Naive thymus-derived CD4-positive, alpha-beta T cell (primary cell): ENCODE measurements around the gene SLC8A3. TPM values are rescaled to one million over a fixed set of nuclear protein-coding genes. Genes with fewer than 3 reads are reported as not detected.

Experiments
- ATAC-seq: fragments of 150-1000 bp; cut with Tn5 transposase; 2 replicates; pipeline ENCODE4 v1.10.0; 2021; ENCODE audit warnings: mild to moderate bottlenecking, moderate library complexity
- CTCF ChIA-PET: fragments of 350-600 bp; sonication (Branson Sonifier 250); formaldehyde crosslinking; loops from one replicate; lab custom pipeline; 2021; ENCODE audit warnings: antibody characterized with exemption; lab: Charles Lee
- POLR2A ChIA-PET: fragments of 350-600 bp; sonication (Branson Sonifier 250); formaldehyde crosslinking; loops from one replicate; lab custom pipeline; 2021; ENCODE audit warnings: antibody characterized with exemption, inconsistent platforms; lab: Charles Lee
- DNase-seq, 9 donors: peaks; one replicate each; pipeline versions ENCODE4 v3.0.0 to v3.0.0-alpha.2; 2020 to 2022; ENCODE audit warnings: mixed read lengths in 1 of 9
- H3K27ac ChIP-seq: one replicate; pipeline ENCODE4 v1.7.0; 2013; ENCODE audit warnings: mild to moderate bottlenecking, low read depth, low read length, moderate library complexity
- H3K27me3 ChIP-seq, 2 donors: one replicate each; pipeline ENCODE4 v1.7.0; 2013; ENCODE audit warnings: low read length in 2 of 2, mild to moderate bottlenecking in 2 of 2, moderate library complexity in 2 of 2; ENCODE audit not compliant: control insufficient read depth in 2 of 2, insufficient read depth in 2 of 2
- H3K36me3 ChIP-seq, 3 experiments: 1 replicate in 2 of 3; 2 replicates in 1 of 3; pipeline ENCODE4 v1.7.0; 2013; ENCODE audit warnings: low read length in 3 of 3, mild to moderate bottlenecking in 3 of 3, moderate library complexity in 1 of 3; ENCODE audit not compliant: insufficient read depth in 3 of 3, control insufficient read depth in 2 of 3
- H3K4me1 ChIP-seq, 2 donors: one replicate each; pipeline ENCODE4 v1.7.0; 2013; ENCODE audit warnings: low read length in 2 of 2, mild to moderate bottlenecking in 2 of 2, moderate library complexity in 1 of 2; ENCODE audit not compliant: control insufficient read depth in 2 of 2, insufficient read depth in 2 of 2
- H3K4me3 ChIP-seq: 2 replicates; pipeline ENCODE4 v1.7.0; 2013; ENCODE audit warnings: mild to moderate bottlenecking, low read length
- H3K9me3 ChIP-seq, 3 experiments: 1 replicate in 2 of 3; 2 replicates in 1 of 3; pipeline ENCODE4 v1.7.0; 2013; ENCODE audit warnings: low read length in 3 of 3; ENCODE audit not compliant: control insufficient read depth in 2 of 3
- H3K27ac Mint-ChIP-seq, 9 donors: one replicate each; pipeline ENCODE4 v1.8.0; 2020 to 2022; ENCODE audit warnings: mixed read lengths in 9 of 9, mild to moderate bottlenecking in 8 of 9, moderate library complexity in 5 of 9, inconsistent platforms in 2 of 9
- H3K27me3 Mint-ChIP-seq, 5 donors: one replicate each; pipeline ENCODE4 v1.8.0; 2021 to 2022; ENCODE audit warnings: mixed read lengths in 5 of 5, mild to moderate bottlenecking in 1 of 5
- H3K36me3 Mint-ChIP-seq, 5 donors: one replicate each; pipeline ENCODE4 v1.8.0; 2020 to 2022; ENCODE audit warnings: mixed read lengths in 5 of 5, mild to moderate bottlenecking in 3 of 5, inconsistent platforms in 1 of 5
- H3K4me1 Mint-ChIP-seq, 7 donors: one replicate each; pipeline ENCODE4 v1.8.0; 2020 to 2022; ENCODE audit warnings: mixed read lengths in 7 of 7, mild to moderate bottlenecking in 3 of 7, inconsistent platforms in 1 of 7
- H3K4me3 Mint-ChIP-seq, 10 donors: one replicate each; pipeline ENCODE4 v1.8.0; 2020 to 2022; ENCODE audit warnings: mild to moderate bottlenecking in 10 of 10, mixed read lengths in 10 of 10, moderate library complexity in 6 of 10, inconsistent platforms in 2 of 10
- H3K9me3 Mint-ChIP-seq, 11 donors: one replicate each; pipeline ENCODE4 v1.8.0; 2020 to 2022; ENCODE audit warnings: mixed read lengths in 11 of 11, mild to moderate bottlenecking in 4 of 11, inconsistent platforms in 1 of 11, moderate library complexity in 1 of 11
- intact Hi-C, 2 donors: fragments of 100-400 bp; cut with micrococcal nuclease; formaldehyde crosslinking; loops; one replicate each; pipeline ENCODE4 v1.15.1; 2023
- polyA plus RNA-seq, 2 donors: library from polyadenylated mRNA; unstranded; fragments of 300-500 nt; fragmentation: Illumina TruSeq; gene quantifications; one replicate each; pipeline ENCODE4 v1.2.3, GENCODE V29; 2021
- total RNA-seq, 6 experiments: library from RNA in 5 of 6; stranded (reverse) in 5 of 6; gene quantifications; 1 replicate in 5 of 6; 2 replicates in 1 of 6; pipeline ENCODE4 v1.2.3 and lab custom pipeline; 2021 to 2026

SLC8A3 gene
- total and polyA plus RNA-seq, 7 experiments from 2014 or later: 0.13 to 0.47 (median 0.31) TPM; not detected in 4

DNA sequence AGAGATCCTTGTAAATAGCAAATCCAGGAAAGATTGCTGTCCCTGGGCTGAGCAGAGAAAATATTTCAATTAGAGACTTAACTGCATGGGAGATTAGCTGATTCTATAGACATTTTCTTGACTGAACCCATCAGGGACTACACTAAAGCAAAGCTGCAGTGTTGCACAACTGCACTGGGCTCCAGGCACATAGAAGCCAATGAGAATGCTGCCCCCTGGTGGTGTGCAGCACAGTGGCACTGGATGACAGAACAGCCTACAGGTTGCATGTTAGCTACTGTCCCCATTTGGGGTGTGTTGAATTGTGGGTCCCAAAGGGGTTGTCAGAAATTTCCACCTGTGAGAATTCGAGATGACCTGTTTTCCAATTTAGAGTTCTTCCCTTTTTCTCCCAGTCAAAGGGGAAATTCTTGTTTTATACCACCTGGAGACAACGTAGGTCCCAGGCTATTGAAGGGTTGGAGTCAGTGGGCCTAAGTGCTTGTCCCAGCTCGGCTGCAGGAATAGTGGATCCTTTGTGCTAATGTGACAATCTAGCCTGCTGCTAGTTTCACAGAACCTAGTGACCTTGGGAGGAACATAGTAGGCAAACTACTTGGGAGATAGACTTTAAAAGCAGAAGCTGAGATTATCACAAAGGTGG is 114.7 kb downstream of the SLC8A3 start:
- H3K4me1 ChIP-seq: no peaks in the 10 kb centered on the region
- DNase-seq (peak in 4 of 9 donors; percentile 3 to 35 (median 6)), ATAC-seq (no peak)
- ChIA-PET CTCF (no interaction called here), POLR2A (no interaction called here)
- no peak overlapping the region for H3K4me3 ChIP-seq
- no peaks in the 10 kb centered on the region for H3K9me3 ChIP-seq
- peaks cover 0 to 2% (median 0%) of the 10 kb centered on the region in 11 donors for H3K9me3 Mint-ChIP-seq
- intact Hi-C loops: loop anchor here in 1 of 2 donors (1.0 kb wide), 1 partner anchor 256 kb away; no protein-coding TSS in a partner anchor
- no peaks in the 10 kb centered on the region for H3K36me3 ChIP-seq
- peaks cover 23 to 44% (median 33%) of the 10 kb centered on the region in 5 donors for H3K27me3 Mint-ChIP-seq
- H3K36me3 Mint-ChIP-seq: no peaks in the 10 kb centered on the region
- no peaks in the 10 kb centered on the region for H3K27me3 ChIP-seq
- H3K4me1 Mint-ChIP-seq: no peaks in the 10 kb centered on the region
- no peak overlapping the region for H3K27ac ChIP-seq
- H3K27ac Mint-ChIP-seq: no peak overlapping the region
- H3K4me3 Mint-ChIP-seq: no peak overlapping the region

DNA sequence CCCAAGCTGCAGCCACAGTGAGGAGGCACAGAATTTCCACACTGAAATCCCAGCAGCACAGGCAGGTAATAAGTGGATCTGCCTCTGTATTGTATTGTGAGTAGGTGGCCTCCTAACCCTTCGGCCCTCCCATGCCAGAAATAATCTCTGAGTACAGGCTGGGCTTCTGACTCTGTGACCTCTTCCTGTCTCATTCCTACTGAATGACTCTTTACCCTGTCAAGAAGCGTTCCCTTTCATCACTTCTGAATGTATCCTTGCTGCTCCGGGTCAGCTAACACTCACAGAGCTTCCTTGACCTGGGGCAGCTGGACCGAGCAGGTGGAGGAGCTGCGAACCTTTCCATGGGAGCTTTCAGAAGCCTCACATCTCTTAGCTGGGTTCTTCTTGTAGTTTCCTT is 119.6 kb downstream of the SLC8A3 start:
- H3K4me1 Mint-ChIP-seq: no peaks in the 10 kb centered on the region
- CTCF ChIA-PET: no interaction called here

DNA sequence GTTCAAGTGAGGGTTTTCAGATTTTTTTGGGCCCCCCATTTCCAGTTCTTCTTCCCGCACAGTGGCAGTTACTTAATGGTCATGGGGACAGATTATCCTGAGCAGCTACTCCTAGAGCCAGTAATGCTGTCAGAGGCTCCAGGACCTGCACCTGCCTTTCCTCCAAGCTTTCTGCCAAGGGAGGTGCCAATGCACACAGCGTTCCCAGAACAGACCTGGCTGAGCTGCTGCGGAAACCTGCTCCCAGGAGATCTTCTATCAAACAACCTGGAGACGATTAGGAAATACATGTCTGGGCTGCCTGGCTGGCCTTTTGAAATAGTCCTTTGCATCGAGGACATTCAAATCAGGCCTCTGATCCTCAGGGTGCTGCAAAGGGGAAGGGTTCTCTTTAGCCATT is 120.9 kb downstream of the SLC8A3 start:
- H3K36me3 ChIP-seq: no peaks in the 10 kb centered on the region
- ATAC-seq: no peak

More for the DNA sequence above, 119.6 kb downstream of the SLC8A3 start:
- no peaks in the 10 kb centered on the region for H3K36me3 Mint-ChIP-seq
- POLR2A ChIA-PET: no interaction called here
- no peak for DNase-seq
- Histone ChIP-seq H3K9me3 (no peaks in the 10 kb centered on the region), H3K36me3 (no peaks in the 10 kb centered on the region), H3K4me1 (no peaks in the 10 kb centered on the region), H3K4me3 (no peak overlapping the region), H3K27me3 (no peaks in the 10 kb centered on the region), H3K27ac (no peak overlapping the region)
- H3K9me3 Mint-ChIP-seq: peaks cover 0 to 2% (median 0%) of the 10 kb centered on the region in 11 donors
- no peak overlapping the region for H3K4me3 Mint-ChIP-seq
- H3K27ac Mint-ChIP-seq: no peak overlapping the region
- intact Hi-C loops: no loop called here
- H3K27me3 Mint-ChIP-seq: peaks cover 15 to 27% (median 20%) of the 10 kb centered on the region in 5 donors
- ATAC-seq: no peak

DNA sequence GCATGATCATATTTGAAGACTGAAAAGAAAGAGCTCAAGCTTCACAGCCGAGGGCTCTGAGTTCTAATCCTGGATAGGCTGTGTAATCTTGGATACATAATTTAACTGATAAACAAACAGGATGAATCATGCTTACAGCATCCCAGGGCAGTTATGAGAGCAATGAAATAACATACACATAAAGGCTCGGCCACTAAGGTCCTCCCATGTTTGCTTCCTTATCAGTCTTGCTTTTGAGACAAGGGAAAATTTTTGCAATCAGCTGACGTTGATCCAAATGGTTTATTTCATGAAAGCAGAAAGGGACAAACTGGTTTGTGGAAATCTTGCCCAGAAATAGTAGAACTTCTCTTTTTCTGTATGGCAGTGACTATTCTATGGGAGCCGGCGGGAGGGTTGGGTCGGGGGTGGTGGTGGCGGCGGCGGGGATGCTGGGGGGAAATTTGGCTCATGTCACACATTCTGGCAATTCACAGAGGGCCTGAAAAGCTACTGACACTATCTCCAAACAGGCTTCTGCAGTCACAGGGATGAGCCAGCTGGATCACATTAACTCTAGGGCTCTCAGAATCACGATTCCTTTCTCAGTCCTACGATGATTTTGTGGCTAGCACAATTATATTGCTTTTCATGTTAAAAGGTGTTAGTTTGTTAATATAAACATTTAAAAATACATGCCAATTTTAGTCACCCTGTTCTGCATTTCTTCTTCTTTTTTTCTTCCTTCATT is 124.5 kb downstream of the SLC8A3 start:
- intact Hi-C loops: no loop called here
- no peaks in the 10 kb centered on the region for H3K4me1 Mint-ChIP-seq
- H3K36me3 ChIP-seq: no peaks in the 10 kb centered on the region
- H3K27me3 ChIP-seq: no peaks in the 10 kb centered on the region
- DNase-seq: no peak
- H3K9me3 ChIP-seq: no peaks in the 10 kb centered on the region
- no peak overlapping the region for H3K27ac Mint-ChIP-seq
- H3K27me3 Mint-ChIP-seq: peaks cover 6 to 38% (median 29%) of the 10 kb centered on the region in 5 donors
- H3K4me1 ChIP-seq: no peaks in the 10 kb centered on the region
- CTCF ChIA-PET: no interaction called here
- ATAC-seq: no peak
- no peak overlapping the region for H3K4me3 ChIP-seq
- H3K27ac ChIP-seq: no peak overlapping the region
- H3K9me3 Mint-ChIP-seq: peaks cover 0 to 2% (median 0%) of the 10 kb centered on the region in 11 donors
- H3K4me3 Mint-ChIP-seq: no peak overlapping the region
- no peaks in the 10 kb centered on the region for H3K36me3 Mint-ChIP-seq
- POLR2A ChIA-PET: no interaction called here

More for the DNA sequence above, 120.9 kb downstream of the SLC8A3 start:
- no peak for DNase-seq
- H3K27ac ChIP-seq: no peak overlapping the region
- peaks cover 0 to 2% (median 0%) of the 10 kb centered on the region in 11 donors for H3K9me3 Mint-ChIP-seq
- no peaks in the 10 kb centered on the region for H3K4me1 Mint-ChIP-seq
- no peaks in the 10 kb centered on the region for H3K36me3 Mint-ChIP-seq
- intact Hi-C loops: no loop called here
- H3K4me1 ChIP-seq: no peaks in the 10 kb centered on the region
- no peaks in the 10 kb centered on the region for H3K9me3 ChIP-seq
- no peak overlapping the region for H3K4me3 ChIP-seq
- no peak overlapping the region for H3K4me3 Mint-ChIP-seq
- H3K27ac Mint-ChIP-seq: no peak overlapping the region
- H3K27me3 ChIP-seq: no peaks in the 10 kb centered on the region
- CTCF ChIA-PET: no interaction called here
- H3K27me3 Mint-ChIP-seq: peaks cover 23 to 33% (median 25%) of the 10 kb centered on the region in 5 donors
- POLR2A ChIA-PET: no interaction called here

DNA sequence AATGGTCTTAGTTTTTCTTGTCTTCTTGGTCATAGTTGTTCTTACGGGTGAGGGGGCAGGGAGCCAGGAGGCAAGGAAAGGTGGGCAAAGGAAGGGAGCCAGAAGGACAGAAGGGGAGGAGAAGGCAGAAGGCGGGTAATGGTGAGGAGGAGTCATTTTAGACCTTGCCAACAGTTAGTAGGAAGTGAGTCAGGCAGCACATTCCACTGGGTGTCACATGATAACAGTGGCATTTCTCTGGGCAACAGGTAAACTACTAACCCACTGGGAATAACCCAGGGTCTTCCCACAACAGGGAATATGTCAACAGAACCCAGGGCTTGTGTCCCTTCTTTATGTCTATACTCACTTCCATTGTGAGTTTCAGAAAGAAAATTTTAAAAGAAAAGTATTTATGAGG is 127.6 kb downstream of the SLC8A3 start:
- Histone ChIP-seq H3K27me3 (no peaks in the 10 kb centered on the region), H3K27ac (no peak overlapping the region), H3K9me3 (no peaks in the 10 kb centered on the region), H3K4me3 (no peak overlapping the region), H3K4me1 (no peaks in the 10 kb centered on the region), H3K36me3 (no peaks in the 10 kb centered on the region)
- Mint-ChIP-seq H3K27me3 (peaks cover 8 to 47% (median 36%) of the 10 kb centered on the region in 5 donors), H3K36me3 (no peaks in the 10 kb centered on the region), H3K4me1 (no peaks in the 10 kb centered on the region), H3K4me3 (no peak overlapping the region), H3K9me3 (peaks cover 0 to 4% (median 0%) of the 10 kb centered on the region in 11 donors), H3K27ac (no peak overlapping the region)
- ChIA-PET CTCF (no interaction called here), POLR2A (no interaction called here)
- ATAC-seq: no peak
- DNase-seq: no peak
- intact Hi-C loops: no loop called here

DNA sequence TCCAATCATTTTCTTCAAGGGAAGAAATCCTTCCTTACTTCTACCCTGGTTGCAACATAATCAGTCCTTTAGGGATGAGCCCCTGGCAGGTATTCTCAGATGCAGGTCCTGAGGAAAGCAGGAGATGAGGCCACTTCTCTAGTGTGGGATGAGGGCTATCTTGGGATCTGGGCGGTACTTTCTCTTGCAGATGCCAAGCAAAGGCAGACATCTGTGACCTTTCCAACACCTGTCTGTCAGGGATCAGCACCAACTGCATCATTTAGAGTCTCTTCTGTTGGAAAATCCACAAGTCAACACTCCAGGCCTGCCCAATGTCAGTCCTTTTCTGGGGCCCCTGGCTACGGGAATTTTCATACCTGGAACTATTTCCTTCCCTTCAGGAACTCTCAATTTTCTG is 129.2 kb downstream of the SLC8A3 start:
- Histone ChIP-seq H3K4me3 (no peak overlapping the region), H3K27me3 (no peaks in the 10 kb centered on the region), H3K4me1 (no peaks in the 10 kb centered on the region), H3K9me3 (no peaks in the 10 kb centered on the region), H3K36me3 (no peaks in the 10 kb centered on the region), H3K27ac (no peak overlapping the region)
- Mint-ChIP-seq H3K36me3 (no peaks in the 10 kb centered on the region), H3K9me3 (peaks cover 0 to 5% (median 0%) of the 10 kb centered on the region in 11 donors), H3K27me3 (peaks cover 8 to 42% (median 29%) of the 10 kb centered on the region in 5 donors), H3K4me1 (no peaks in the 10 kb centered on the region), H3K4me3 (no peak overlapping the region), H3K27ac (no peak overlapping the region)
- DNase-seq (no peak), ATAC-seq (no peak)
- POLR2A ChIA-PET: no interaction called here
- intact Hi-C loops: no loop called here
- CTCF ChIA-PET: no interaction called here
